ENCODE results near the gene CNTFR. TPM values are rescaled to one million over a fixed set of nuclear protein-coding genes. Genes with fewer than 3 reads are reported as not detected.

CNTFR gene
- total RNA-seq, 2 experiments from 2014 or later = not detected

- DNase-seq (no peak), ATAC-seq (no peak)
- Mint-ChIP-seq H3K27ac (no peak overlapping the region), H3K4me1 (ENCODE audit: low read depth) (peaks cover 23% of the 10 kb centered on the region), H3K4me3 (peak overlapping the region; percentile 50), H3K27me3 (peaks cover 9% of the 10 kb centered on the region), H3K9me3 (no peaks in the 10 kb centered on the region), H3K36me3 (ENCODE audit: low read depth) (no peaks in the 10 kb centered on the region)
- TF ChIP-seq CTCF (IDR thresholded peaks at IDR 0.05) = no peak
- POLR2A ChIA-PET = no interaction called here
- intact Hi-C loops (cut with micrococcal nuclease) = no loop called here
- CTCF ChIA-PET = interaction anchor here (1.1 to 1.7 kb wide), 3 partner anchors 69 to 119 kb away, joined by 3 to 4 read pairs (median 3); no protein-coding TSS in a partner anchor
Measured at GRCh38 chr9:34522091-34522887, 67.2 kb downstream of the CNTFR start.

- Mint-ChIP-seq H3K4me1 (ENCODE audit: low read depth) (peaks cover 23% of the 10 kb centered on the region), H3K36me3 (ENCODE audit: low read depth) (no peaks in the 10 kb centered on the region), H3K4me3 (no peak overlapping the region), H3K9me3 (no peaks in the 10 kb centered on the region), H3K27ac (no peak overlapping the region), H3K27me3 (peaks cover 7% of the 10 kb centered on the region)
- no peak for TF ChIP-seq CTCF (IDR thresholded peaks at IDR 0.05)
- ATAC-seq = no peak
- ChIA-PET POLR2A (no interaction called here), CTCF (interaction anchor here (1.1 kb wide), 1 partner anchor 70 kb away, joined by 3 read pairs; no protein-coding TSS in a partner anchor)
- intact Hi-C loops (cut with micrococcal nuclease) = no loop called here
- no peak for DNase-seq
Measured at GRCh38 chr9:34521406-34522045, 68.0 kb downstream of the CNTFR start.

GRCh38 chr9:34520505-34521385 is 68.8 kb downstream of the CNTFR start:
- DNase-seq (no peak), ATAC-seq (no peak)
- Mint-ChIP-seq H3K36me3 (ENCODE audit: low read depth) (no peaks in the 10 kb centered on the region), H3K4me3 (no peak overlapping the region), H3K9me3 (no peaks in the 10 kb centered on the region), H3K4me1 (ENCODE audit: low read depth) (peaks cover 23% of the 10 kb centered on the region), H3K27me3 (peaks cover 7% of the 10 kb centered on the region), H3K27ac (no peak overlapping the region)
- intact Hi-C loops (cut with micrococcal nuclease) = no loop called here
- ChIA-PET CTCF (interaction anchor here (1.9 kb wide), 1 partner anchor 10 kb away, joined by 6 read pairs; no protein-coding TSS in a partner anchor), POLR2A (no interaction called here)
- no peak for TF ChIP-seq CTCF (IDR thresholded peaks at IDR 0.05)

GRCh38 chr9:34520096-34520495 is 69.4 kb downstream of the CNTFR start:
- POLR2A ChIA-PET = no interaction called here
- no peak for TF ChIP-seq CTCF (IDR thresholded peaks at IDR 0.05)
- no peaks in the 10 kb centered on the region for H3K9me3 Mint-ChIP-seq
- H3K4me3 Mint-ChIP-seq = no peak overlapping the region
- CTCF ChIA-PET = interaction anchor here (1.0 to 1.9 kb wide), 2 partner anchors 10 to 117 kb away, joined by 3 to 6 read pairs; no protein-coding TSS in a partner anchor
- H3K27me3 Mint-ChIP-seq = peaks cover 3% of the 10 kb centered on the region
- ATAC-seq = no peak
- H3K36me3 Mint-ChIP-seq (ENCODE audit: low read depth) = no peaks in the 10 kb centered on the region
- DNase-seq = no peak
- H3K4me1 Mint-ChIP-seq (ENCODE audit: low read depth) = peaks cover 18% of the 10 kb centered on the region
- intact Hi-C loops (cut with micrococcal nuclease) = no loop called here
- no peak overlapping the region for H3K27ac Mint-ChIP-seq
